NK-92 (cell line): ENCODE results near the gene SSBP2.
"Not testable (repeated sequence)": the region's sequence is repeated elsewhere in the genome, so short reads cannot be mapped to it uniquely, and the experiment has no call there.

Experiments used
- DNase-seq: peaks from one replicate; lab custom pipeline; 2025; ENCODE audit not compliant: unreplicated experiment; lab: John Stamatoyannopoulos, UW

Gene SSBP2

DNA sequence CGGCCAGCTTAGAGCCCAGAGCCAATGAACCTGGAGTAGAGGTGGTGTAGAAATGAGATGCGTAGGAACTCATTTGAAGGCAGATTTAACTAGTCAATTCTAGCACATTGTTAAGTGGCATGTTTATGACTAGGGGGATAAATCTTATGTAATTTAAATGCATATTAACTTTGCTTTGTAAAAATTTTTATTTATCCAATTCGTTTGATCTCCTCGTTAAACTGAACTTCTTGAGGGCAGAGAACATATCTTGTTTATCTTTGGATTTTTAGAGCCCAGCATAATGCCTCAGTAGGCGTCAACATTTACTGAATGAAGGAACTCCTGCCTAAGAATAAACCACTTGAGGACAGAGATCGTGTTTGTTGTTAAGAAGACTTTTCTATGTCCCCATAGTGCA, 315.9 kb downstream of the SSBP2 start:
- DNase-seq: no peak

- no peak for DNase-seq
These were observed 320.9 kb downstream of the SSBP2 start for GRCh38 chr5:81429985-81430384.

- DNase-seq: no peak
These were observed 321.5 kb downstream of the SSBP2 start for GRCh38 chr5:81429363-81429762.

DNA sequence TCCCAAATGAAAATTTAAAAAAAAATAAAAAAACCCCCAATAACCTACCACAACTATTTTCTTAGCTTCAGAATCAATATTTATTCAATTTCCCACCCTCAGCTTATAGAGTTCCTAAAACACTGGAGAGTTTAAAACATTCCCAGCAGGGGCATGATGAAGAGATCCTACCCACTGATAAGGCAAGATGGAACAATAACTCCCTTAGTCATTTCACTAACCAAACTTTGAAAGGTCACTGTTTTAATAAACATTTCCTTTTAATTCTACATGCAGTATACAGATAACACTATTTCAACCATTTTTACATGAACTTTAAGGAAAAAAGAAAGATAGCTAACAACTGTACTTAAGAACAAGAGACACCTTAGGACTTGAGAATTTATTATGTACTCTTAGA, 322.0 kb downstream of the SSBP2 start:
- DNase-seq: no peak

GRCh38 chr5:81428446-81428845, 322.5 kb downstream of the SSBP2 start:
- no peak for DNase-seq

GRCh38 chr5:81427566-81427965, 323.3 kb downstream of the SSBP2 start:
- no peak for DNase-seq

GRCh38 chr5:81426359-81427030, 324.4 kb downstream of the SSBP2 start:
- no peak for DNase-seq

DNA sequence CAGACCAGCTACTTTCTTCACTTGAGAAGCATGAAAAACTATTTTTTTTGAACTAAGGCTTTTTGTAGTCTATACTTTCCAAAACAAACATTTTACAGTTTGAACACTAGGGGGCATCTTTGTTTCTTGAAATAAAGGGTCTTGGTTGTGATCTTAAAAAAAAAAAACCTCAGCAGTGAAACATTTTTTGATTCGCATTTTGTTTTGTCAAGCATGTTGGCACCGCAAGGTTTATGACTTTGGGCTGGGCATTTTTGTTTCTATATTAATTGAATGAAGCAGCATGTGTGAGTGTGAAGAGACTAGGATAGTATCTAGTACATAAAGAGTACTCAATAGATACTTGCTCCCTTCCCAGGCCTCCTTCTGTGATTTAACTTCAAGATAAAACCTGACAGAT, 325.3 kb downstream of the SSBP2 start:
- DNase-seq: no peak

- DNase-seq: no peak
These were observed 326.2 kb downstream of the SSBP2 start for GRCh38 chr5:81424728-81425127.

DNA sequence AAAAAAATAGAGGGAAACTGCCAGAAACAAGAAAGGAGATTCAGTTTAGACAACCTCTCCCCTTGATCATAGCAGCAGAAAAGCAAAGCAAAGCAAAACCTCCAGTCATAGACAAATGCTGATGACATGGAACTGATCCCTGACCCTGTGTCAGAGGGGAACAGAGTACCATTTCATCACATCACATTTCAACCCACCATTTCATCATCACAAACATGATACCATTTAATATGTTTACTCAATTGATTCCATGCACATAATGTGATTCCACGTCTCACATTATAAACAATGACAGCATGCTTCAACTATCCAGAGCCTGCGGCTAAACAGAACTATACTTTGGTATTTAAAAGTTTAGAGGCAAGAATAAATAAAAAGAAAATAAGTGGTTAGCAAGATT, 328.2 kb downstream of the SSBP2 start:
- DNase-seq: no peak

GRCh38 chr5:81420039-81420667, 330.7 kb downstream of the SSBP2 start:
- no peak for DNase-seq

GRCh38 chr5:81418606-81419005, 332.3 kb downstream of the SSBP2 start:
- no peak for DNase-seq

- DNase-seq: no peak
These were observed 333.8 kb downstream of the SSBP2 start for GRCh38 chr5:81417052-81417451.

DNA sequence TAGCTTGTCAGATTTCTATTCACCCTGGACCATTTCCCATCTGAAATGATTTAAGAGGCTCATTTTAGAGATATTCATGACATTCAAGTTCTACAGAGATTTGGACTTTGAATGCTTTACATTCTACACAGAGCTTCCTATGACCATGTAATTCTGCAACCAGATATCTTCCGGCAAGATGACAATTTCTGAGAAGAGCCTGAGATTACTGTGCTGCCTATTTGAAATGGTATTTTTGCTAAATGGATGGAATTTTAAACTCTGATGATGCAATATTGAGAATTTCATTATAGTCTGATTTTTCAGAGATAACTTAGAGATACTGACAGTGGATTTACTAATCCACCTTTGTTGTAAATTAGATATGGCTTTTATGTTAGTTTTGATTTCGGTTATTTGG, 341.0 kb downstream of the SSBP2 start:
- DNase-seq: no peak

DNA sequence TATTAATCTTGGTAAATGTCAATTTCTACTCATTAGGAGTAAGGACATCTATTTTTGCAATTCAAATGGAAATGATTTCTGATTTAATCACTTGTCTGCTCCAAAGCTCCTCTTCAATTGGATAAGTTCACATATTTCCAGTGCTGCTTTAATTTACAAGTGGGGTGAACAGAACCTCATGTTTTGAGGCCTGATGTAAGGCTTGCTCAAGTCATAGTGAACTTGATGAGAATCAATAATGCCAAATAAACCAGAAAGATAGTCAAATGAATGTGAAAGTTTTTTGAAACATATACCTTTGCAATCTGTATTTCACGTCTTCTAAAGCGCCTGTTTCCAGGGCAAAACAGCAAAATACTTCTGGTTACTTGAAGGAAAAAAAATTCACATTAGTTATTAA, 341.5 kb downstream of the SSBP2 start:
- no peak for DNase-seq

DNA sequence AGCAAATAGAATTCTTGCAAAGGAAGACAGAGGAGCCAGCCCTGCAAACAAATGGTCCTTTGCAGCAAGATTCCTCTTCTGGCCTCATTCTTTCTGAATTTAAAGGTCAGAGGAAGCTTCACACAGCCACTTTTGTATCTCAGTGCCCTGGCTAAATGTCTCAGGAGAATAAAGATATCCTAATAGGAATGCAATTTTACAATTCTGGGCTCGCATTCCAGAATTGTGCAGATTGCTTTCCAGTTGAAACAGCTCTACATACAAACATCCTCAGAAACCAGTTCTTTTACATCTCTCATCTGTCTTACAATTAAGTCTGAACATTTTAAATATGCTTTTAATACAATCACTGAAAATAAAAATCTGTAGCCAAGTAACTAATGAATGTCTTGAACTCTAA, 342.4 kb downstream of the SSBP2 start:
- DNase-seq: no peak

- not testable (repeated sequence) for DNase-seq
These were observed 343.1 kb downstream of the SSBP2 start for GRCh38 chr5:81407811-81408210.

DNA sequence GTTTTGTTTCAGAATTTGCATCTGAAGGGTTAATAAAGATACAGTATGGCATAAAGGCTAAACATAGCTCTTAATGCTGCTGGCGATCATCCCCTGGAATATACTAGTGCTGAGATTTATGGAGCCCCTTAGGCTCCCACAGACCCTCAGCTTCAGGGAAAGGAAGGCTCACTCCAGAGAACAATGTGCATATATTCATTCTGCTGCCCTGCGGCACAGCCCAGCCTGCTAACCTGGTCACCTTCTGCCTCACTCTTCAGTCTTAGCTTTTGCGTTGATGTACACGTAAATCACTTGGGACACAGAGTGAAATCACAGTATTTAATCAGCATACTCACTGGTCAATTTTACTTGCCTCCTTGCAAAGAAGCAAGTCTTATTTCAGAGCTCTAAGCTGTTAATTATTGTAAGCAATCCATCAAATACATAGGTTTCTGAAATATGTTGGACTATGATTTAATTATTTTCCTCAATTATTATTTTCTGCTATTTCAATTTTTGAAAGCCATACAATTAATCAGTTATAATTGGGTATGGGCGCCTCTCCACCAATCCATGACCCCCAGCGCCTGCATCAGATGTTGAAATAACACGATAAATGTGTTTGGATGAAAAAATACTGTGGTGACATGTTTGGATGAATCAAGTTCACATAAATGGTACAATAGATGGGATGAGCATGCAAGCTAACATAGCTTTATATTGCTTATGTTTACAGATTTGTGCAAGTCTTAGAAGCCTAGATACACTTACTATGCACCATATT, 345.6 kb downstream of the SSBP2 start:
- DNase-seq: no peak

DNA sequence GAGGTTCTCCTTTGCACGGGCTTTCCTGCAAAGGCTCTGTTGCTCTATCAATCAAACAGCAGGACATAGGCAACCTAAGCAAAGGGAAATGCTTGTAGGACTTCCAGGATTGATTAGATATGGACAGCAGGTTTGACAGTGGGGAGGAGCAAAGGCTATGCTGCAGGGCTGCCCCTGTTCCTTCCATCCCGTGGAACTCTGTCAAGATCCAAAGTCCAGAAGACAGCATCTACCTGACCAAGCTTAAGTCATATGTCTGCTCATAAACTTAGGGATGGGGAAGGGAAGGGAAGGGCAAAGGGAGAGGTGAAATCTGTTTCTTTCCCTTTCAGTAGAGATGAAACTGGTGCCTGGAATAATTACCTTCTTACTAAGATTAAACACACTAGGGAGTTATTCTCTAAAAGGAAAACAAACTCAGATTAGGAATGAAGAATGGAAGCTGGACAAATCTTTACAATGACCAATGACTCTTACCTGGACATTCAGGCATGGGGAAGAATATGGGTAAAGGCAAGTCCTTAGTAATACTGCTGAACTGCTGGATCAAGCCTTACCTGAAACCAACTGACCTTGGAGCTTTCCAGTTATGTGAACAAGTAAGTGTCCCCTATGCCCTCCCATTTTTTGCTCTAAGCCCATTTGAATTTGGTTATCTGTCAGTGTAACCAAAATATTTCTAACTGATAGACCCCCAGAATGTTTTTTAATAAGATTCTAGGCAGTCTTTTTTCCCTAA, 348.5 kb downstream of the SSBP2 start:
- DNase-seq: no peak

- DNase-seq: no peak
These were observed 349.6 kb downstream of the SSBP2 start for GRCh38 chr5:81401266-81401665.

GRCh38 chr5:81400375-81400774, 350.5 kb downstream of the SSBP2 start:
- DNase-seq: no peak

DNA sequence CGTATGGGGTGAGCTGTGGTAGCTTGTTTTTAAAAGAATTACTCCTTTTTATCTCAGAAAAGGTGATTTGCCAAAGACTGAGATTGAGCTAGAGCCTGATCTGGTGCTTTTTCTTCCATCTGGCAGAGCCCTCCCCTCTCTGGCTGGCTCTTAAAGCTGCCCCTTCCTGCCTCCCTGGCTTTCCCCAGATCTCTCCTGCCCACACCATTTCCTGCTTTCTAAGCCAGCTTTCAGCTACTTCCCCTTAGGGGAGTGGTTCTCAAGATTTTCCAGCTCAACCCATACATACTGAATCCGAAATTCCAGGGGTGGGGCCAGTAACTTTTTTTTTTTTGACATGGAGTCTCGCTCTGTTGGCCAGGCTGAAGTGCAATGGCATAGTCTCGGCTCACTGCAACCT, 352.2 kb downstream of the SSBP2 start:
- DNase-seq: no peak
